Neural progenitor cell (in vitro differentiated cells): ENCODE data around the gene PTTG1IP. TPM values are rescaled to one million over a fixed set of nuclear protein-coding genes. Genes with fewer than 3 reads are reported as not detected.

Experiments
- DNase-seq: peaks from one replicate; pipeline ENCODE4 v3.0.0-alpha.2; 2016; ENCODE audit warnings: low spot score
- H2AFZ ChIP-seq: fragments of 200-600 bp; sonication (generic); replicated peaks from 2 replicates; pipeline ENCODE4 v1.6.1; 2016; ENCODE audit warnings: antibody characterized with exemption
- H3F3A ChIP-seq: fragments of 200-600 bp; sonication (generic); 2 replicates; pipeline ENCODE4 v1.6.1; 2016; ENCODE audit warnings: antibody characterized with exemption, low read depth
- H3K27ac ChIP-seq: fragments of 200-600 bp; sonication (generic); 2 replicates; pipeline ENCODE4 v1.5.1; 2016; ENCODE audit warnings: mild to moderate bottlenecking
- H3K27me3 ChIP-seq: fragments of 200-600 bp; sonication (generic); 2 replicates; pipeline ENCODE4 v1.6.1; 2016; ENCODE audit warnings: mild to moderate bottlenecking, moderate library complexity
- H3K36me3 ChIP-seq: fragments of 200-600 bp; sonication (generic); 2 replicates; pipeline ENCODE4 v1.5.1; 2016
- H3K4me1 ChIP-seq: fragments of 200-600 bp; sonication (generic); 2 replicates; pipeline ENCODE4 v1.6.1; 2016; ENCODE audit warnings: mixed run types
- H3K4me2 ChIP-seq: fragments of 200-600 bp; sonication (generic); 2 replicates; pipeline ENCODE4 v1.6.1; 2016
- H3K4me3 ChIP-seq: fragments of 200-600 bp; sonication (generic); 2 replicates; pipeline ENCODE4 v1.5.1; 2016
- H3K79me2 ChIP-seq: fragments of 200-600 bp; sonication (generic); 2 replicates; pipeline ENCODE4 v1.6.1; 2016; ENCODE audit warnings: low read depth
- H3K9ac ChIP-seq: fragments of 200-600 bp; sonication (generic); 2 replicates; pipeline ENCODE4 v1.6.1; 2016
- H3K9me3 ChIP-seq: fragments of 200-600 bp; sonication (generic); 2 replicates; pipeline ENCODE4 v1.5.1; 2016; ENCODE audit warnings: low read depth
- H4K20me1 ChIP-seq: fragments of 200-600 bp; sonication (generic); 2 replicates; pipeline ENCODE4 v1.6.1; 2016; ENCODE audit warnings: low read depth
- H3K27ac Mint-ChIP-seq: 3 replicates; pipeline ENCODE4 v1.8.0; 2021; ENCODE audit warnings: mixed read lengths
- H3K27me3 Mint-ChIP-seq: 2 replicates; pipeline ENCODE4 v1.8.0; 2022; ENCODE audit warnings: low read depth, mild to moderate bottlenecking, inconsistent platforms, moderate library complexity, mixed read lengths; ENCODE audit not compliant: insufficient read depth
- H3K36me3 Mint-ChIP-seq: 3 replicates; pipeline ENCODE4 v1.8.0; 2021; ENCODE audit warnings: mixed read lengths
- H3K4me1 Mint-ChIP-seq: 3 replicates; pipeline ENCODE4 v1.8.0; 2021; ENCODE audit warnings: mixed read lengths
- H3K4me3 Mint-ChIP-seq: 3 replicates; pipeline ENCODE4 v1.8.0; 2021; ENCODE audit warnings: mild to moderate bottlenecking, moderate library complexity, mixed read lengths
- H3K9me3 Mint-ChIP-seq: 3 replicates; pipeline ENCODE4 v1.8.0; 2020; ENCODE audit warnings: mixed read lengths
- CTCF ChIP-seq: fragments of 200-600 bp; sonication (generic); IDR thresholded peaks from 2 replicates; pipeline ENCODE4 v1.5.1; 2017; ENCODE audit warnings: antibody characterized with exemption, mild to moderate bottlenecking
- EZH2 ChIP-seq: fragments of 200-600 bp; sonication (generic); IDR thresholded peaks from 2 replicates; pipeline ENCODE4 v1.6.1; 2017; ENCODE audit warnings: antibody characterized with exemption, mild to moderate bottlenecking, moderate library complexity
- EZH2phosphoT487 ChIP-seq: fragments of 200-600 bp; sonication (generic); IDR thresholded peaks from 2 replicates; pipeline ENCODE4 v1.6.1; 2017; ENCODE audit warnings: antibody characterized with exemption
- total RNA-seq: library from RNA; depleted of rRNA; stranded (reverse); fragments of >200 nt; gene quantifications from 2 replicates; pipeline ENCODE4 v1.2.3, GENCODE V29; 2015; ENCODE audit warnings: low replicate concordance

PTTG1IP gene
- total RNA-seq, 1 donor from 2014 or later = 162 TPM

- H3K27me3 ChIP-seq = no peaks in the 10 kb centered on the region
- peaks cover 13% of the 10 kb centered on the region for H3K4me1 ChIP-seq
- no peak for DNase-seq
- H3F3A ChIP-seq = peaks cover 9% of the 10 kb centered on the region
- TF ChIP-seq EZH2 = no peak
- Mint-ChIP-seq H3K9me3 (no peaks in the 10 kb centered on the region), H3K27me3 (peaks cover 15% of the 10 kb centered on the region), H3K27ac (no peak overlapping the region), H3K4me1 (peaks cover 13% of the 10 kb centered on the region), H3K4me3 (no peak overlapping the region), H3K36me3 (no peaks in the 10 kb centered on the region)
- no peak overlapping the region for H3K27ac ChIP-seq
- H3K4me3 ChIP-seq = no peak overlapping the region
- H3K4me2 ChIP-seq = no peak overlapping the region
- H2AFZ ChIP-seq = no peak overlapping the region
- H4K20me1 ChIP-seq = no peaks in the 10 kb centered on the region
- no peak overlapping the region for H3K9ac ChIP-seq
- H3K36me3 ChIP-seq = no peaks in the 10 kb centered on the region
- H3K79me2 ChIP-seq = no peaks in the 10 kb centered on the region
- H3K9me3 ChIP-seq = no peaks in the 10 kb centered on the region
These were observed 31.7 kb upstream of the PTTG1IP start for GRCh38 chr21:44905016-44905727.

DNA sequence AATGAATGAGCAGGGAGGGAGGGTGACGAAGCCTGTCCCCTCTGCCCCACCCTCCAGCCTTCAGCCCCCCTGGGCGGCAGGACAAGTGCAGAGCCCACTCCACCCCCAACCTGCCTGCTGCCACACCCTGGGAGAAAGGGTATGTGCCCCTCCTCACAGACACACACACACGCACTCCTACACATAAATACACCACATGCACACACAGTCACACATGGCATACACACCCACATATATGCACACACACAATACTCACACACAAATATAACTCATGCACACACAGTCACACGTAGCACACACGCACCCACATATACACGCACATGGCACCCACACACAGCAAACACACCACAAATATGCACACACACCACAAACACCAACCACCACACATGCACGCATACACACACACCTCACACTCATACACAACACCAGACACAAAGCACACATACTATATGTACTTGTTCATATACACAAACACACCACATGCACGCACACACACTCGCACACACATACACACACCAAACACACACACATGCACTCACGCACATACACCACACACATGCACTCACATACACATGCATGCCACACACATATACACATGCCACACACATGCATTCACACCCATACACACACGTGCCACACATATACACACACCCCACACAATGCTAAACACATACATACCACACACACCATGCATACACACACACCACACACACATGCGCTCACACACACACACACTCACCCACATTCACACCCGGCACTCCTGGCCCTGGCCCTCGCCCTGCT, 30.8 kb upstream of the PTTG1IP start:
- Histone ChIP-seq H3K36me3 (no peaks in the 10 kb centered on the region), H3K27ac (no peak overlapping the region), H3K27me3 (no peaks in the 10 kb centered on the region), H3K4me2 (no peak overlapping the region), H2AFZ (no peak overlapping the region), H3F3A (peaks cover 9% of the 10 kb centered on the region), H3K4me3 (no peak overlapping the region), H3K9ac (no peak overlapping the region), H3K79me2 (no peaks in the 10 kb centered on the region), H3K4me1 (peaks cover 13% of the 10 kb centered on the region), H4K20me1 (no peaks in the 10 kb centered on the region), H3K9me3 (no peaks in the 10 kb centered on the region)
- Mint-ChIP-seq H3K9me3 (no peaks in the 10 kb centered on the region), H3K27me3 (peaks cover 16% of the 10 kb centered on the region), H3K36me3 (no peaks in the 10 kb centered on the region), H3K4me3 (peak overlapping the region; percentile 13), H3K27ac (peak overlapping the region; percentile 59), H3K4me1 (peaks cover 11% of the 10 kb centered on the region)
- TF ChIP-seq CTCF (no peak), EZH2 (no peak), EZH2phosphoT487 (no peak)
- DNase-seq = no peak

GRCh38 chr21:44903689-44904088, 30.2 kb upstream of the PTTG1IP start:
- no peaks in the 10 kb centered on the region for H3K36me3 Mint-ChIP-seq
- H3K4me2 ChIP-seq = no peak overlapping the region
- no peak for DNase-seq
- H3F3A ChIP-seq = peaks cover 9% of the 10 kb centered on the region
- H3K9me3 Mint-ChIP-seq = no peaks in the 10 kb centered on the region
- no peak overlapping the region for H3K4me3 ChIP-seq
- peaks cover 13% of the 10 kb centered on the region for H3K4me1 ChIP-seq
- no peaks in the 10 kb centered on the region for H3K36me3 ChIP-seq
- H3K9ac ChIP-seq = no peak overlapping the region
- H3K79me2 ChIP-seq = no peaks in the 10 kb centered on the region
- no peaks in the 10 kb centered on the region for H3K27me3 ChIP-seq
- no peaks in the 10 kb centered on the region for H3K9me3 ChIP-seq
- no peak overlapping the region for H3K4me3 Mint-ChIP-seq
- no peak overlapping the region for H3K27ac ChIP-seq
- no peak overlapping the region for H2AFZ ChIP-seq
- peaks cover 16% of the 10 kb centered on the region for H3K27me3 Mint-ChIP-seq
- TF ChIP-seq EZH2phosphoT487 = no peak
- no peak for TF ChIP-seq CTCF
- no peak for TF ChIP-seq EZH2
- H4K20me1 ChIP-seq = no peaks in the 10 kb centered on the region
- H3K4me1 Mint-ChIP-seq = peaks cover 9% of the 10 kb centered on the region
- no peak overlapping the region for H3K27ac Mint-ChIP-seq
